ENCODE measurements around the gene EFCC1. TPM values are rescaled to one million over a fixed set of nuclear protein-coding genes. Genes with fewer than 3 reads are reported as not detected.

EFCC1 gene
- total RNA-seq, 1 experiment from 2014 or later = not detected

DNA sequence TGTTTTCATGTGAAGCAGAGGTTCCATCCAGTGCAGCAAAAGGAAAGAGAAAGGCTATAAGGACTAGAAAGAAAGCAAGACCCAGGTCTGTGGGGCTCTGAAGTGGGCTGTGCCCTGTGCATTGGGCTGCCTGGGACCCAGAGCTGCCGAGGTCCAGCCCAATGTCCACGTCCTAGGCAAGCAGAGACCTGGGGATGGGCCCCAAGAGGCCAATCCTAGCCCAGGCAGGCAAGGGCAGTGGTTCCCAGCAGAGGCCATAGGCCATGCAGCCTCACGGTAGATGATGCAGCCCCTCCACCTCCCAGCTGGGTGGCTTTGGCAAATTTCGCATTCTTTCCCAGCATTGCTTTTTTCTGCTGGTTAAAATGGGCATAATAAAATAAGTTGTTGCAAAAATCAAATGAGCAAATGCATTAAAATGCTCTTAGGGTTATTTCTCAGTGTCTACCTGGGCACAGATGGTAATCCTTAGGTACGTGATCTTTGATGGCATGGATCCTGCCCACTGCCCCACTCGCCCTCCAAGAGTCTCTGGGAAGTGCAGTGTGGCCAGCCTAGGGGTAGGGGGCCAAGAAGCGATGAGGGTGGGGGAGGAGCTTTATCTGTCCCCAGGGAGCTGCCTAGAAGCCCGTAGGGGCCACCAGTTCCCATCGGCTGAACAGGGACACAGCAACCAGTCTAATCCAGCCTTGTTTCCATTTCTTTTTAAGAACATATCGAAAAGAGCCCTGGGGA lies 37.2 kb downstream of the EFCC1 start:
- no peak for DNase-seq (ENCODE audit: low spot score)
- ChIA-PET CTCF (no interaction called here), POLR2A (ENCODE audit: low non-redundant PET) (interaction anchor here (0.5 kb wide), 1 partner anchor 1788 kb away, joined by 3 read pairs; no protein-coding TSS in a partner anchor)
- no peak for TF ChIP-seq EZH2 (IDR thresholded peaks at IDR 0.05; ENCODE audit: borderline replicate concordance, low read depth, low read length, poor library complexity, severe bottlenecking)
- TF ChIP-seq, protein P1, sequence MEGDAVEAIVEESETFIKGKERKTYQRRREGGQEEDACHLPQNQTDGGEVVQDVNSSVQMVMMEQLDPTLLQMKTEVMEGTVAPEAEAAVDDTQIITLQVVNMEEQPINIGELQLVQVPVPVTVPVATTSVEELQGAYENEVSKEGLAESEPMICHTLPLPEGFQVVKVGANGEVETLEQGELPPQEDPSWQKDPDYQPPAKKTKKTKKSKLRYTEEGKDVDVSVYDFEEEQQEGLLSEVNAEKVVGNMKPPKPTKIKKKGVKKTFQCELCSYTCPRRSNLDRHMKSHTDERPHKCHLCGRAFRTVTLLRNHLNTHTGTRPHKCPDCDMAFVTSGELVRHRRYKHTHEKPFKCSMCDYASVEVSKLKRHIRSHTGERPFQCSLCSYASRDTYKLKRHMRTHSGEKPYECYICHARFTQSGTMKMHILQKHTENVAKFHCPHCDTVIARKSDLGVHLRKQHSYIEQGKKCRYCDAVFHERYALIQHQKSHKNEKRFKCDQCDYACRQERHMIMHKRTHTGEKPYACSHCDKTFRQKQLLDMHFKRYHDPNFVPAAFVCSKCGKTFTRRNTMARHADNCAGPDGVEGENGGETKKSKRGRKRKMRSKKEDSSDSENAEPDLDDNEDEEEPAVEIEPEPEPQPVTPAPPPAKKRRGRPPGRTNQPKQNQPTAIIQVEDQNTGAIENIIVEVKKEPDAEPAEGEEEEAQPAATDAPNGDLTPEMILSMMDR (conservative IDR thresholded peaks at IDR 0.05; ENCODE audit: low read depth, low read length) = no peak
- Histone ChIP-seq H3K27me3 (replicated peaks; ENCODE audit: insufficient read depth, low read depth, low read length, poor library complexity) (no peaks in the 10 kb centered on the region), H3K27ac (ENCODE audit: low read depth, low read length, poor library complexity, severe bottlenecking) (no peak overlapping the region), H3K36me3 (ENCODE audit: insufficient read depth, low read length, poor library complexity, severe bottlenecking) (no peaks in the 10 kb centered on the region), H3K4me1 (ENCODE audit: insufficient read depth, low read length, poor library complexity, severe bottlenecking) (peaks cover 3% of the 10 kb centered on the region), H3K4me3 (ENCODE audit: low read depth, low read length, poor library complexity, severe bottlenecking) (no peak overlapping the region), H3K9me3 (ENCODE audit: low read depth, low read length, poor library complexity, severe bottlenecking) (no peaks in the 10 kb centered on the region)
- BruUV-seq (replicated peaks) = no TSS peak
- intact Hi-C loops (cut with micrococcal nuclease; ENCODE audit: unreplicated experiment) = no loop called here

DNA sequence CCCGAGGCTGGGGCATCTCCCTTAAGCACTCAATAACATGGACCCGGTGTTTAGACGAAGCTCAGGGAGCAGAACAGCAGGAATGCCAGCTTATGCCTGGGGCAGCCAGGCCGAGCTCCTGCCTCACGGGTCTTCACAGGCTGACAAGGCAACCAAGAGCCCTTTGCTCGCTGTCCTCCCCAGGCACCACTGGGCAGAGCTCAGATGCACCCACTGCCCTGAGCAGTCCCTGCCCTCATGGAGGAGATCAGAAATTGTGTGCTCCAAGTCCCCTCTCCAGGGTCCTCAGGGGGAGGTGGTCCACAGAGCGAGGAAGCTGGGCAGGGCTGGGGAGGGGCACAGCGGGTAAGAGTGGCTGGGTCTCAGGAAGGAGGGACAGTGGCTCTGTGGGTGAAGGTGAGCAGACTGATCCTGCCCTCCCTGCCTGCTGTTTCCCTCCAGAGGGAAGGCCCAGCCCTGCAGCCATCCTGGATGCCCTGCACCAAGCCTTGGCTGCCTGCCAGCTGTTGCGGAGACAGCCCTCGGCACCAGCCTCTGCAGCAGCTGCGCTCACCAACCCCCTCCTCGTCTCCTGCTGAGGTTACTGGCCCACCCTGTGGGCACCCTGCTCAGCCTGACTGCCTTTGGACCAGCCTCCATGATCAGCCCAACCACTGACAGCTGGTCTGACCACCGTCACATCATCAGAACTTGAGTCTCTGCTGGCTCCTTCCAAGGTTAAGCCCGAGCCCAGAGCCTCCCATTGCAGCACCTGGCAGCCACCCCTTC lies 38.4 kb downstream of the EFCC1 start:
- TF ChIP-seq EZH2 (IDR thresholded peaks at IDR 0.05; ENCODE audit: borderline replicate concordance, low read depth, low read length, poor library complexity, severe bottlenecking) = no peak
- TF ChIP-seq, protein P1 (conservative IDR thresholded peaks at IDR 0.05; ENCODE audit: low read depth, low read length) = no peak
- intact Hi-C loops (cut with micrococcal nuclease; ENCODE audit: unreplicated experiment) = no loop called here
- BruUV-seq (replicated peaks) = no TSS peak
- DNase-seq (ENCODE audit: low spot score) = peak; percentile 56
- no peaks in the 10 kb centered on the region for H3K27me3 ChIP-seq (replicated peaks; ENCODE audit: insufficient read depth, low read depth, low read length, poor library complexity)
- H3K27ac ChIP-seq (ENCODE audit: low read depth, low read length, poor library complexity, severe bottlenecking) = no peak overlapping the region
- ChIA-PET POLR2A (ENCODE audit: low non-redundant PET) (no interaction called here), CTCF (interaction anchor here (0.6 kb wide), 1 partner anchor 10 kb away, joined by 7 read pairs; no protein-coding TSS in a partner anchor)
- peaks cover 3% of the 10 kb centered on the region for H3K4me1 ChIP-seq (ENCODE audit: insufficient read depth, low read length, poor library complexity, severe bottlenecking)
- no peaks in the 10 kb centered on the region for H3K9me3 ChIP-seq (ENCODE audit: low read depth, low read length, poor library complexity, severe bottlenecking)
- H3K36me3 ChIP-seq (ENCODE audit: insufficient read depth, low read length, poor library complexity, severe bottlenecking) = no peaks in the 10 kb centered on the region
- no peak overlapping the region for H3K4me3 ChIP-seq (ENCODE audit: low read depth, low read length, poor library complexity, severe bottlenecking)

DNA sequence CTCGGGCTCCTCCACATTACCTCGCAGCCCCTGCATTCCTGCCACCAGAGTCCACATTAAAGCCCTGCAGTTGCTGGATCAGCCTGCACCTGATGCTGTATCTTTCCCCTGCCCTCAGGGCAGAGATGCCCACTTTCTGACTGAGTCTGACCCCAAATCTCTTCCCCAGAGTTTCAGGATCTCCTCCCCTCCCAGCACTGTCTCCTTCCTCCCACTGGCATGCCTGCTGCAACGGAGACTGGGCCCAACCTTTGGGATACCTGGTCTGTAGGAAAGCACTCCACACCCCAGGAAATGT lies 38.9 kb downstream of the EFCC1 start:
- POLR2A ChIA-PET (ENCODE audit: low non-redundant PET) = no interaction called here
- no peaks in the 10 kb centered on the region for H3K36me3 ChIP-seq (ENCODE audit: insufficient read depth, low read length, poor library complexity, severe bottlenecking)
- no TSS peak for BruUV-seq (replicated peaks)
- no peak overlapping the region for H3K4me3 ChIP-seq (ENCODE audit: low read depth, low read length, poor library complexity, severe bottlenecking)
- TF ChIP-seq, protein P1 (conservative IDR thresholded peaks at IDR 0.05; ENCODE audit: low read depth, low read length) = no peak
- TF ChIP-seq EZH2 (IDR thresholded peaks at IDR 0.05; ENCODE audit: borderline replicate concordance, low read depth, low read length, poor library complexity, severe bottlenecking) = no peak
- DNase-seq (ENCODE audit: low spot score) = no peak
- intact Hi-C loops (cut with micrococcal nuclease; ENCODE audit: unreplicated experiment) = no loop called here
- no peaks in the 10 kb centered on the region for H3K27me3 ChIP-seq (replicated peaks; ENCODE audit: insufficient read depth, low read depth, low read length, poor library complexity)
- no peak overlapping the region for H3K27ac ChIP-seq (ENCODE audit: low read depth, low read length, poor library complexity, severe bottlenecking)
- CTCF ChIA-PET = interaction anchor here (0.6 kb wide), 1 partner anchor 10 kb away, joined by 7 read pairs; no protein-coding TSS in a partner anchor
- no peaks in the 10 kb centered on the region for H3K9me3 ChIP-seq (ENCODE audit: low read depth, low read length, poor library complexity, severe bottlenecking)
- H3K4me1 ChIP-seq (ENCODE audit: insufficient read depth, low read length, poor library complexity, severe bottlenecking) = peaks cover 3% of the 10 kb centered on the region
